Right ventricle myocardium inferior (tissue), 1 donor: ENCODE measurements around the gene ZSCAN20. TPM values are rescaled to one million over a fixed set of nuclear protein-coding genes. Genes with fewer than 3 reads are reported as not detected.

Experiments used
- ATAC-seq: fragments of 200-7000 bp; cut with Tn5 transposase; one replicate; pipeline ENCODE4 v1.9.1; 2020; ENCODE audit warnings: mild to moderate bottlenecking, moderate library complexity
- DNase-seq: peaks from one replicate; pipeline ENCODE4 v3.0.0; 2021; ENCODE audit errors: missing footprints
- intact Hi-C: fragments of 100-400 bp; cut with DNase I; formaldehyde crosslinking; loops from one replicate; pipeline ENCODE4 v1.11.0; 2022
- total RNA-seq: library from RNA; stranded (reverse); fragmentation: NEBNext Ultra II Directional; extraction: Animal tissue kit (Norgen Biotek cat#: 25700); gene quantifications from one replicate; pipeline ENCODE4 v1.2.1, GENCODE V29; 2021
- donor health status: DM: no; HTN: yes; CAD: no; lungs with severe emphysema.

ZSCAN20 gene
- total RNA-seq, 1 donor from 2014 or later, result 4.7 TPM

- intact Hi-C loops, result no loop called here
- no peak for DNase-seq
- ATAC-seq, result no peak
Observed at GRCh38 chr1:33441088-33441745, 31.2 kb upstream of the ZSCAN20 start.

DNA sequence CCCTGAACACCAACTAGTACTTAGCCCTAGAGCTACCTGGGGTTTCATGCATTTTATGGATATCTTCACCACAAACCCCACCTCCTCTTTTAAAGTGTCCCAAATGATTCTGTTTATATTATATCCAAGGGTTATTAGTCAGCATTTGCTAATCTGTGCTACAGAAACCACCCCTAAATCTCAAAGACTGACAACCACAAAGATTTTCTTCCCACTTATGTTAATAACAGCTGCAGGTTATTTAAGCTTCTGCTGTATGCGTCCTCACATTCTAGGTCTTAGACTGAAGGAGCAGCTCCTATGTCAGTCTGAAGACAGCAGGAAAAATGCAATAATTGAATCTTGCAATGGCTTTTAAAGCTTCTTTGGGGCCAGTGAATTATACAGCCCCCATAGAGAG is 30.3 kb upstream of the ZSCAN20 start:
- ATAC-seq (no peak), DNase-seq (no peak)
- intact Hi-C loops, result no loop called here

- intact Hi-C loops, result no loop called here
- ATAC-seq (peak; percentile 8), DNase-seq (no peak)
Observed at GRCh38 chr1:33443080-33443704, 29.3 kb upstream of the ZSCAN20 start.

- ATAC-seq (peak; percentile 50), DNase-seq (peak; percentile 60)
- intact Hi-C loops, result no loop called here
Observed at GRCh38 chr1:33443705-33444180, 28.7 kb upstream of the ZSCAN20 start.

- ATAC-seq, result no peak
- DNase-seq, result no peak
- intact Hi-C loops, result no loop called here
Observed at GRCh38 chr1:33445108-33445507, 27.3 kb upstream of the ZSCAN20 start.

DNA sequence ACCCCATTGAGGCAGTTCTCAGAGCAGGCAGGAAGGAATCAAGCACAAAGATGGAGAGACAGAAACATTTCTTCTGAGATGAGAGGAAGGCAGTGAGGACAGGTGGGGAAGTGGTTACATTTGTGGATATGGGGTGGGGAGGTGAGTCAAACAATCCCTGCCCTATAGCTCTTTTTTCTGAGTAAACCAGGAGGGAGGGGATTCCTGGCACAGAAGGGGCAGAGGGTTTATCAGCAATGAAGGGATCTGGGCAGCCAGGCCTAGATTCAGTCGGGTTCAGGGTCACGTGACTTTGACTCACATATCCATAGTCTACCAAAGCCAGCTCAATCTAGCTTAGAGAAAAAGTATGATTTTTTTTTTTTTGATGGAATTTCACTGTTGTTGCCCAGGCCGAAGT is 25.9 kb upstream of the ZSCAN20 start:
- DNase-seq, result no peak
- intact Hi-C loops, result no loop called here

DNA sequence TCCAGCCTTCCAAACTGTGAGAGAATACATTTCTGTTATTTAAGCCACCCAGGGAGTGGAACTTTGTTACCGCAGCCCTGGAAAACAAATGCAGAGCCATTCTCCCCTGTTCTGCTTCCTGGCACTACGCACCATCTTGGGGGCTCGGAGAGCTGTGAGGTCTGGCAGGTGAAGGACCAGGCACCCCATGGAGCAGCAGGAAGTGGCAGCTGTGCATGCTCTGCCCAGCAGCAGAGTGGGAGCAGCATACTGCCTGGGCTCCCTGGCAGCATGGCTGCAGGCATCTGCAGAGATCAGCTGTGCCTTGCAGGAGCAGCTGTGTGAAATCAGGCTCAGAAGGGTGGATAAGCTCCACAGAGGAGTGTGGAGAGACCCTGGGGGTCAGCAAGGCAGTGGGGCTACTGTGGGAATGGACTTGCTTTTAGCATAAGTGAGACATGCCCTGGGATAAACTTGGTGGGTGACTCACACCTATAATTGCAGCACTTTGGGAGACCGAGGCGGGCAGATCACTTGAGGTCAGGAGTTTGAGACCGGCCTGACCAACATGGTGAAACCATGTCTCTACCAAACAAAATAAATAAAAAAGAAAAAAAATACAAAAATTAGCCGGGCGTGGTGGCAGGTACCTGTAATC is 17.7 kb upstream of the ZSCAN20 start:
- DNase-seq (no peak), ATAC-seq (no peak)
- intact Hi-C loops, result no loop called here

More for the DNA sequence above, 25.9 kb upstream of the ZSCAN20 start:
- no peak for ATAC-seq

DNA sequence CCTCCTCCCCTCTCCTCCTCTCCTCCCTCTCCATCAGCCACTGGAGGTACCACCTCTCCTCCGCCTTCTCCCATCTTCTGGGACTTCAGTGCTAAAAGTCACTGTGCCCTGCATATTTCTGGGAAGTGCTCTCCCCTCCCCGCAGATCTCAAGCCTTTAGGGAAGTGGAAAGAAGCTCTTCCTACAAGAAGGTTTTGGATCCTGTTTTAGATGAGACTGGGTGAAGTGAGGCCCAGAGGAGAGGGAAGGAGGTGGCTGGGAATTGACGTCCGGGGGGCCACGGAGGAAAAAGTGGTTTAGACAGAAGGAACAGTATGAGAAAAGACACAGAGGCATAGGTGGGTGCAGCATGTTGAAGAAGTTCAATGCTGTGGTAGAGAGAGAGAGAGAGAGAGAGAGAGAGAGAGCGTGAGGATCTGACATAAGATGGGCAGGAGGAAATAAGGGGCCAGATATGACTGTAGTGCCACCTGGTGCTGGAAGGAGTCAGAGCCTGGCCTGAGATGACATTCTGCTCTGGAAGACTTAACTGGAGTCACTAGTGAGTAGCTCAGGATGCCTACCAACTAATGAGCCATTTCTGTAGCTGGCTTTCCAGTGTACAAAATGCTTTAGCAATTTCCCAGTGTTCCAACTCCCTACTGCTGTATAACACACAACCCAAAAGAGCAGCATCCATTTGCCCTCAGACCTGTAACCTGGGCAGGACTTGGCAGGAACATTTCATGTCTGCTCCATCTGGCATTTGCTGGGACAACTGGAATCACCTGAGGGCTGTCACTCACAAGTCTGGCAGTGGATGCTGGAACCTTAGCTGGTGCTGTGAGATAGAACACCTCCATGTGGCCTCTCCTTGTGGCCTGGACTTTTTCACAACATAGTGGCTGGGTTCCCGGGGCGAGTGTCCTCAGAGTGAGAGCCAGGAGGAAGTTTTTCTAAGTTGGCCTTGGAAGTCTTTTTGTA is 16.6 kb upstream of the ZSCAN20 start:
- DNase-seq, result no peak
- ATAC-seq, result peak; percentile 82
- intact Hi-C loops, result no loop called here

DNA sequence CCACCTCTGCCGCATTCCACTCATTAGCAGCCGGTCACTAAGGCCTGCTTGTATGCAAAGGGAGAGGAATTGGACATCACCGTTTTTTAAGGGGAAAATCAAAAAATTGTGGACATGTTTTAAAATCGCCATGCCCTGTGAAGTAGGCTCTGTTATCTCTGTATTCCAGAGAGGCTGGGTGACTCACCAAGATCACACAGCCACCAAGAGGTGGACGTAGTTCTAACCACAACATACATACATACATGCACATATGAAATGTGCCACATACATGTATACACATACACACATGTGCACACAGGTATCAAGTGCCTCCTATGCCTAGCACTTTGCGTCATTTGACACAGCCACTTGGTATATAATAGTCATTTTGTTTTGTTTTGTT is 16.0 kb upstream of the ZSCAN20 start:
- DNase-seq, result no peak
- ATAC-seq, result no peak
- intact Hi-C loops, result no loop called here

GRCh38 chr1:33459691-33460090 is 12.8 kb upstream of the ZSCAN20 start:
- DNase-seq (no peak), ATAC-seq (no peak)
- intact Hi-C loops, result loop anchor here (2.0 kb wide), 1 partner anchor 89 kb away; no protein-coding TSS in a partner anchor

- ATAC-seq (no peak), DNase-seq (no peak)
- intact Hi-C loops, result loop anchor here (2.0 kb wide), 1 partner anchor 89 kb away; no protein-coding TSS in a partner anchor
Observed at GRCh38 chr1:33460144-33460543, 12.3 kb upstream of the ZSCAN20 start.

DNA sequence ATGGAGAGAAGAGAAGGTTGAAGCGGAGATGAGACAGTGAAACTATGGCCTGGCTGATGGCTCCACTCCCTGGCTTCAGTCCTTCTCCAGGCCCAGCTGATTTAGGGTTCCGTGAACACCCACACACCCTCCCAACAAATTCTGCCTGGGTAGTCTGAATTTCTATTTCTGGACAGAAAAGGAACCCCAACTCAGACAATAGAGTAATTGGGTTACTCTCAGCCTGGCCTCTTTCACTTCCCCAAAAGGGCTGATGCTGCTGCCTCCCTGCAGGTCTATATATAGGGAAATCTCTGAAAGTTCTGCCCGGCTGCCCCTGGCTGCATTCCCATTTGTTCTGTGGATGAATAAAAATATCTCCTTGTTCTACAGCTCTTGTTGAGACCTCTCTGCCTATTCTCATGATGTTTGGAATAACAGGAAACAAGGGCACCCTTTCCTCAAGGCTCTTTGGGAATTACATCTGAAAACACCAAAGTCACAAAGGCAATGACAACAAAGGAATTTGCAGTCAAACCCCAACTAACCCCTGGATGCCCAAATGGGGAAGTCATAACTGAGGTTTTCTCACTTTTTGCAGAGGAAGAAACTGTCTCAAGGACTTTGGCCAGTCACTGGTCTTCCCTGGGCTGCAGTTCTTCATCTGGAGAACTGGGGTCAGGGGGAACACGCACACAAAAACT is 11.4 kb upstream of the ZSCAN20 start:
- DNase-seq (peak; percentile 81), ATAC-seq (peak; percentile 75)
- intact Hi-C loops, result loop anchor here (2.0 kb wide), 1 partner anchor 90 kb away; no protein-coding TSS in a partner anchor

GRCh38 chr1:33462405-33463164 is 9.9 kb upstream of the ZSCAN20 start:
- DNase-seq (no peak), ATAC-seq (no peak)
- intact Hi-C loops, result no loop called here

DNA sequence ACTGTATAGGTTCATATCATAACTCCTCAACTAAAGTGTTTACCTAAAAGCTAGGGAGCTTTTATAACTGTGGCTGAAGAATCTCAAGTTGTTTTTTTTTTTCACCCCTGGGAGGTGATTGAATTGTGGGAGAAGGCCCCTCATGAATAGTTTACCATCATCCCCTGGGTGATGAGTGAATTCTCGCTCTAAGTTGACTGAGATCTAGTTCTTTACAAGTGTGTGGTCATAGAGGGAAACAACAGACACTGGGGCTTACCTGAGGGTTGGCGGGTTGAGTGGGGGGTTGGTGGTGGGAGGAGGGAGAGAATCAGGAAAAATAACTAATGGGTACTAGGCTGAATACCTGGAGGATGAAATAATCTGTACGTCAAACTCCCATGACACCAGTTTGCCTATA is 7.9 kb upstream of the ZSCAN20 start:
- intact Hi-C loops, result no loop called here
- no peak for ATAC-seq
- no peak for DNase-seq

- DNase-seq, result no peak
- no peak for ATAC-seq
- intact Hi-C loops, result no loop called here
Observed at GRCh38 chr1:33465316-33465715, 7.1 kb upstream of the ZSCAN20 start.

DNA sequence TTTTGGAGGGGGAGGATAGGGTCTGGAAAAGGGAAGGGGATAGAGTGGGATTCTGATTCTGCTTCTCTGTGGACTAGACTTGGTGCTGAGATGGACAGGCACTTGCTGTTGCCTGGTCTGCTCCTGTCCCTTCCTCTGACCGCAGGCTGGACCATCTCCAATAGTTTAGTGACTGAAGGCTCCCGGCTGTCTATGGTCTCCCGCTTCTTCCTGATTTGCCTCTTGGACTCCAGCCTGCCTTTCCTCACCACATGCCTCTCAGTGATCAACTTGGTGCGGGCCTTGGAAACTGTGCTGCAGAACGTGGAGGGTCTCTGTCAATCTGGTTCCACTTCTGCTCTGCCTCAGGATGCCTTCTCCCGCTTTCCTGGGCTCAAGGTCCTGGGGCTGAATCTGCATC is 6.3 kb upstream of the ZSCAN20 start:
- ATAC-seq (peak; percentile 33), DNase-seq (no peak)
- intact Hi-C loops, result no loop called here

GRCh38 chr1:33468011-33468410 is 4.4 kb upstream of the ZSCAN20 start:
- DNase-seq, result no peak
- intact Hi-C loops, result no loop called here
- ATAC-seq, result no peak

- no peak for ATAC-seq
- intact Hi-C loops, result no loop called here
- DNase-seq, result no peak
Observed at GRCh38 chr1:33468531-33468930, 3.9 kb upstream of the ZSCAN20 start.
